Measurements from ENCODE around the gene MAP7D2.

MAP7D2 gene

GRCh38 chrX:19968276-19968675 lies 148.4 kb downstream of the MAP7D2 start:
- DNase-seq (ENCODE audit: low read depth in 2 of 2) = no peak

GRCh38 chrX:19966056-19966455 lies 150.7 kb downstream of the MAP7D2 start:
- no peak for DNase-seq (ENCODE audit: low read depth in 2 of 2)

- DNase-seq (ENCODE audit: low read depth in 2 of 2) = peak; percentile 10 to 21
These were observed 152.5 kb downstream of the MAP7D2 start for GRCh38 chrX:19964017-19964710.

GRCh38 chrX:19960913-19961312 lies 155.8 kb downstream of the MAP7D2 start:
- no peak for DNase-seq (ENCODE audit: low read depth in 2 of 2)

GRCh38 chrX:19958552-19959486 lies 157.9 kb downstream of the MAP7D2 start:
- no peak for DNase-seq (ENCODE audit: low read depth in 2 of 2)

GRCh38 chrX:19956923-19957322 lies 159.8 kb downstream of the MAP7D2 start:
- no peak for DNase-seq (ENCODE audit: low read depth in 2 of 2)
